ENCODE results near the gene NXPE3.
A peak's percentile ranks its signal among the peaks of the same experiment; 100 is the strongest.

- TF ChIP-seq POLR2A (IDR thresholded peaks at IDR 0.05) = no peak
- TF ChIP-seq CTCF (IDR thresholded peaks at IDR 0.05) = no peak
- TF ChIP-seq POLR2AphosphoS5 (IDR thresholded peaks at IDR 0.05) = peak in 1 of 4 donors; percentile 9
Measured at GRCh38 chr3:101861212-101861788, 82.3 kb downstream of the NXPE3 start.

All from sigmoid colon (tissue), 4 donors.